H54 (cell line): Measurements from ENCODE around the gene SF3A1.

Experiments
- DNase-seq: peaks from one replicate; pipeline ENCODE4 v3.0.0; 2011; ENCODE audit warnings: low spot score, mixed read lengths; ENCODE audit not compliant: insufficient read length
- FAIRE-seq: peaks from 3 replicates; lab custom pipeline; 2011; peaks lifted over from hg19 to GRCh38; lab: Jason Lieb, UNC
- POLR2A ChIP-seq: IDR thresholded peaks from 2 replicates; pipeline ENCODE4 v1.6.1; 2011; ENCODE audit warnings: low read depth, mild to moderate bottlenecking, low read length

SF3A1 gene

DNA sequence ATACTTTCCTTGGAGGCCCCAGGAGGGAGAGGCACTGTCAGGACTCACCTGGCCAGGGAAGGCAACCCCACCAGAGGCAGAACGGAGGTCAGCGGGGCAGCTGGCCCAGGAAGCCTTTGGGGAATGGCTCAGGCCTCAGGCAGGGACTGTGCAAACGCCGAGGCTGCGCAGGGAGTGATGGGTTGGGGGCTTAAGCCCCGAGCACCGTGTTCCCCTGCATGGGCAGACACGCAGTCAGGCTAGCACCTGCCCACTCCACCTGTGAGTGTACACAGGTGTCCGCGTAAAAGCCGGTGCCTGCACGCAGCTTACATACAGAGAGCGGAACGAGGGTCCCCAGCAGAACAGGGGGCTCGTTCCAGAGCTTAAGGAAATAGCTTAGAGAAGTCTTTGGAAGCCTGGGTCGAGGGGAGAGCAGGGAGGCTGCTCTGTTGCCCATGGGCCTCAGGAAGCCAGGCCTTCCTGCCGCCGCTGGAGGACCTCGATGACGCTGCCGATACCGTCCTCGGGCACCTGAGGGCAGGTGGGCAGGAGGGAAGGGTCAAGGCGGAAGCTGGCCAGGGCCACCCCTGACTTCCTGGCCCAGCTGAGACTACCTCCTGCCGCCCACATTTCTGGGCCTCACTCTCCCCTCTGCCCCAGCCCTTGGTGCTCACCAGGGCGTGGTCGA, 71.4 kb downstream of the SF3A1 start:
- TF ChIP-seq POLR2A: no peak
- FAIRE-seq (no peak), DNase-seq (no peak)

DNA sequence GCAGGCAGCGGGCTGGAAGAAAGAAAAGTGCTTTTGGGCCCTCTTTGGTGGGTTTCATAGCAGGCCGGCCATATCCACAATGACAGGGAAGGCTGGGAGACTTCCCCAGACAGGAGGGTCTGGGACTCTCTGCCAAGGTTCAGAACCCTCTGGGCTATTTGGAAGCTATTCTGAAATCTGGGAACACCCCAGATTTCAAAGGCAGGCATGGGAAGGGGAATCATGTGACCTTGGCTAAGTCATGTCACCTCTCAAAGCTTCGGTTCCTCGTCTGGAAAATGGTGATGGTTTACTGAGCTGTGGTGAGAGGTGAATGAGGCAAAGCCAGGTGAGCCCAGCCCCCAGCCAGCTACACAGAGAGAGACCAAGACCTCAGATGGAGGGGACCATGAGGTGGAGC, 72.0 kb downstream of the SF3A1 start:
- TF ChIP-seq POLR2A: no peak
- no peak for FAIRE-seq
- DNase-seq: no peak

DNA sequence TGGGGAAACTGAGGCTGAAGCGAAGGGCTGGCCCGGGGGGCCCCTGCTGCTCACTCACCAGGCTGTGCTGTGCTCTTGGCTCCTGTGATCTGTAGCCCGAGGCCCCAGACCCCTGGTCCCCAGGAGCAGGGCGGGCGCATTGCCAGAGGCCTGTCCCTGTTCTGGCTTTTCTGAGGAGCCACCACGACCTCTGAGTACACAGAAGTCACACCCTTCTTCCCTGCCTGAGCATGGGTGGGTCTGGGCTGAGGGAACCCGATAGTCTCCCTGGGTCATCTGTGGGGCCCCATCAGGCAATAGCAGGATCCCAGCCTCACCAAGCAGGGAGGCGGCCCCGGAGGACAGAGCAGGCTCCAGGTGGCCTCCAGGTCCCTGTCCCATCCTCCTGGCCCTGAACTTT, 72.5 kb downstream of the SF3A1 start:
- FAIRE-seq (no peak), DNase-seq (no peak)
- TF ChIP-seq POLR2A: no peak

DNA sequence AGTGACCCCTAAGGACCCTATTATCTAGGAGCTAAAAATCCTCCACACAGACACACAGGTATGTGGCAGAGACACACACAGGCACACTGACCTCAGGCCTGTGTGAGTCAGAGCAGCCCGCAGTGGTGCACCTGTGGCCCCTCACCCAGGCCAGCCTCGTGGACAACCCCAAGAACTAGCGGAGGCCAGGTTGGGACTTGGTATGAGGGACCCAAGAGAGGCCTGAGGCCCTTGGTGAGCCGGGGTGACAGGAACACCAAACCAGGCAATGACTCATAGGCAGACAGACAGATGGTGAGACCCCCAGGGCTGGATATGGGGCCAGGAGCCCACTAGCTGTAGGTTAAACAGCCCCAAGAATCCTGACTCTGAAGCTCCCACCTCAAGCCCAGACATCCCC, 73.4 kb downstream of the SF3A1 start:
- no peak for TF ChIP-seq POLR2A
- FAIRE-seq (no peak), DNase-seq (no peak)

DNA sequence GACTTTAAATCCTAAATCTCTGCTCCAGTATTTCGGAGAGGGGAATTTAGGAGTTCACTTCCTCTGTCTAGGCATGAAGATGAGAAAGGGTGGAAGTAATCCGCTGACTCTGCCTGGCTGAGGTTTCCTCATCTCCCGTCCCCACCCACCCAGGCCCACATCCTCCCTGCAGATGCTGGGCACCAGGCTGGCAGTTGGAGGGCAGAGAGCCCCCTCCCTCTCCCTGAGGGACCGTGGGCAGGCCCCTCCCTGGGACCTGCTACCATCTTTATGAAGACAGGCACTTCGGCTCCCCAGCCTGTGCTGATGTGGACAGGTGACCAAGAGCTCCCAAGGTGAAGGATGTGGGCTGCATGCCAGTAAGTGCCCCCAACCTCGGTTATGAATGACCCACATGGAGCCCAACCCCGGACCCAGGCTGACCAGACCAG, 74.1 kb downstream of the SF3A1 start:
- DNase-seq (no peak), FAIRE-seq (no peak)
- TF ChIP-seq POLR2A: no peak
